ENCODE results near the gene FOXO4.

DNA sequence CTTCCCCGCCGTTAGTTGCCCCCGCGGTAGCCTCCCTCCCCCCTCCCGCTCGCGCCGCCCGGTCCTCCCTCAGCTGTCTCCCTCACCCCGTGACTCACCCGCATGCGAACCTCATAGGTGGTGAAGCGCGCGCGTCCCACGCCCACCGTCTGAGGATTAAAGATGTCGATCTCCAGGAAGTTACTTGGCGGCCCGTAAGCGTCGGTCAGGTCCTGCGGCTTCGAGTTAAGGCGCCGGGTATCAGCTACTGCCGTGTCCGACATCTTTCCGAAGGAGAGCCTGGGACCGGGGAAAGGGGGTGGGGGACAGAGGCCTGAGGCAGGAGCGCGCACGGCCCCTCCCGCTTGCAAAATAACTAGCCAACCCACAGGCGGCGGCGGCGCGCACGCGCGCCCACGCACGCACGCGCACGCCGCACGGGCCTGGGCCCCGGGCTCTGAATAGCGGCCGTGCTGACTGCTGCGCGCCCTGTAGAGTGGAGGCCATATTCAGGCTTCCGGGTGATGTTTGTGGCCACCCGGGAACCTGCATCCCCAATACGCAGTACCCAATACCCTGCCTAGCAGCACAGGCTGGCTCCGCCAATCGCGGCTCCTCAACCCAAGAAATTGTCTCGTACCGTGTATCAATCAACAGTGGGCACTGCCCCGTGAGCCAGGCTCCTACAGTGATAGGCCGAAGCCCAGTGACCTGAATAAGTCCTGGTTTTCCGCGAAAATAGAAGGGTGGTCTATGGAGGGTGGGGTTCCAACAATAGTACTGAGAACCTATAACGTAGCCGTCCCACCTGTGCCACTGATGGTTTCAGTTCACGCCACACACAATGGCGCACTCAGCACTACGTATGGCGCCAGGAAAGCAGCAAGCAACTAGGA, 27.4 kb upstream of the FOXO4 start, which contains the start of gene SNX12:
- peak in 1 of 3 donors; percentile 20 for TF ChIP-seq POLR2AphosphoS5 (IDR thresholded peaks at IDR 0.05)
- TF ChIP-seq, protein P1, sequence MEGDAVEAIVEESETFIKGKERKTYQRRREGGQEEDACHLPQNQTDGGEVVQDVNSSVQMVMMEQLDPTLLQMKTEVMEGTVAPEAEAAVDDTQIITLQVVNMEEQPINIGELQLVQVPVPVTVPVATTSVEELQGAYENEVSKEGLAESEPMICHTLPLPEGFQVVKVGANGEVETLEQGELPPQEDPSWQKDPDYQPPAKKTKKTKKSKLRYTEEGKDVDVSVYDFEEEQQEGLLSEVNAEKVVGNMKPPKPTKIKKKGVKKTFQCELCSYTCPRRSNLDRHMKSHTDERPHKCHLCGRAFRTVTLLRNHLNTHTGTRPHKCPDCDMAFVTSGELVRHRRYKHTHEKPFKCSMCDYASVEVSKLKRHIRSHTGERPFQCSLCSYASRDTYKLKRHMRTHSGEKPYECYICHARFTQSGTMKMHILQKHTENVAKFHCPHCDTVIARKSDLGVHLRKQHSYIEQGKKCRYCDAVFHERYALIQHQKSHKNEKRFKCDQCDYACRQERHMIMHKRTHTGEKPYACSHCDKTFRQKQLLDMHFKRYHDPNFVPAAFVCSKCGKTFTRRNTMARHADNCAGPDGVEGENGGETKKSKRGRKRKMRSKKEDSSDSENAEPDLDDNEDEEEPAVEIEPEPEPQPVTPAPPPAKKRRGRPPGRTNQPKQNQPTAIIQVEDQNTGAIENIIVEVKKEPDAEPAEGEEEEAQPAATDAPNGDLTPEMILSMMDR (IDR thresholded peaks at IDR 0.05): peak in 1 of 2 donors; percentile 92
- no peak for TF ChIP-seq EP300 (IDR thresholded peaks at IDR 0.05)
